Measurements from ENCODE around the gene SLC25A3.
"Not testable (repeated sequence)": the region's sequence is repeated elsewhere in the genome, so short reads cannot be mapped to it uniquely, and the experiment has no call there.

SLC25A3 gene

DNA sequence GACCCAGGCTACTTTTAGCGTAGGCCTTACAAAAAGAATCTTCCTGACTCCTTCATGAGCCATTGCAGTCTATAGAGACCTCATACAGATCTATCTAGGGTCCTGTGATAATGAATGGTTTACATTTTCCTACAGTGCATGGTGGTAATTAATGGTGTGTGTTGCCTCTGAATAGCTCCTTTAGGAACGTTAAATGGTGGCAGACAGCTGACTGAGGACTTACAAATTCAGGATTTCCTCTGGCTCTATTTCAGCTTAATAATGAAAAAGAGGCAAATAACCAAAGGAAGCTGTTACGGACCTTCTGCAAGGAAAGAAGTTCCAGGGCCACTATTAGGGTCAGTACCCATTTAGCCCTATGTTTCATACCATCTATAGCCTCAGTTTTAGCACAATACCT, 46.0 kb downstream of the SLC25A3 start:
- H3K36me3 ChIP-seq (ENCODE audit: control insufficient read depth, insufficient read depth, low read length) = no peaks in the 10 kb centered on the region
- no peak overlapping the region for H3K9ac ChIP-seq
- H3K9me3 ChIP-seq (ENCODE audit: control insufficient read depth, low read length) = no peaks in the 10 kb centered on the region
- no peak overlapping the region for H3K4me3 ChIP-seq (ENCODE audit: low read depth, low read length)
- H3K27ac ChIP-seq = no peak overlapping the region
- H3K79me2 ChIP-seq = peaks cover 2% of the 10 kb centered on the region
- H2AFZ ChIP-seq = no peak overlapping the region
- TF ChIP-seq, protein P1, sequence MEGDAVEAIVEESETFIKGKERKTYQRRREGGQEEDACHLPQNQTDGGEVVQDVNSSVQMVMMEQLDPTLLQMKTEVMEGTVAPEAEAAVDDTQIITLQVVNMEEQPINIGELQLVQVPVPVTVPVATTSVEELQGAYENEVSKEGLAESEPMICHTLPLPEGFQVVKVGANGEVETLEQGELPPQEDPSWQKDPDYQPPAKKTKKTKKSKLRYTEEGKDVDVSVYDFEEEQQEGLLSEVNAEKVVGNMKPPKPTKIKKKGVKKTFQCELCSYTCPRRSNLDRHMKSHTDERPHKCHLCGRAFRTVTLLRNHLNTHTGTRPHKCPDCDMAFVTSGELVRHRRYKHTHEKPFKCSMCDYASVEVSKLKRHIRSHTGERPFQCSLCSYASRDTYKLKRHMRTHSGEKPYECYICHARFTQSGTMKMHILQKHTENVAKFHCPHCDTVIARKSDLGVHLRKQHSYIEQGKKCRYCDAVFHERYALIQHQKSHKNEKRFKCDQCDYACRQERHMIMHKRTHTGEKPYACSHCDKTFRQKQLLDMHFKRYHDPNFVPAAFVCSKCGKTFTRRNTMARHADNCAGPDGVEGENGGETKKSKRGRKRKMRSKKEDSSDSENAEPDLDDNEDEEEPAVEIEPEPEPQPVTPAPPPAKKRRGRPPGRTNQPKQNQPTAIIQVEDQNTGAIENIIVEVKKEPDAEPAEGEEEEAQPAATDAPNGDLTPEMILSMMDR (IDR thresholded peaks at IDR 0.05) = no peak
- H3K4me1 ChIP-seq = no peaks in the 10 kb centered on the region
- no peak overlapping the region for H3K4me2 ChIP-seq (ENCODE audit: low read length)
- no peaks in the 10 kb centered on the region for H3K27me3 ChIP-seq (ENCODE audit: control insufficient read depth, insufficient read depth, low read length)

DNA sequence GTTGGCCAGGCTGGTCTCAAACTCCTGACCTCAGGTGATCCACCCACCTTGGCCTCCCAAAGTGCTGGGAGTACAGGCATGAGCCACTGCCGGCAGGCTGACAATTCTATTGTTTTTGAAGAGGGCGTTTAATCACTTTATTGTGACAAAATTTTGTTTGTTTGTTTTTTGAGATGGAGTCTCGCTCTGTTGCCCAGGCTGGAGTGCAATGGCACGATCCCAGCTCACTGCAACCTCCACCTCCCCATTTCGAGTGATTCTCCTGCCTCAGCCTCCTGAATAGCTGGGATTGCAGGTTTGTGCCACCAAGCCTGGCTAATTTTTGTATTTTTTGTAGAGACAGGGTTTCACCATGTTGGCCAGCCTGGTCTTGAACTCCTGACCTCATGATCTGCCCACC, 49.3 kb downstream of the SLC25A3 start:
- not testable (repeated sequence) for H3K4me2 ChIP-seq (ENCODE audit: low read length); H3K27ac ChIP-seq; H3K27me3 ChIP-seq (ENCODE audit: control insufficient read depth, insufficient read depth, low read length); H3K79me2 ChIP-seq; H3K36me3 ChIP-seq (ENCODE audit: control insufficient read depth, insufficient read depth, low read length); H3K4me3 ChIP-seq (ENCODE audit: low read depth, low read length); H2AFZ ChIP-seq; H3K9me3 ChIP-seq (ENCODE audit: control insufficient read depth, low read length); H3K4me1 ChIP-seq; H3K9ac ChIP-seq

DNA sequence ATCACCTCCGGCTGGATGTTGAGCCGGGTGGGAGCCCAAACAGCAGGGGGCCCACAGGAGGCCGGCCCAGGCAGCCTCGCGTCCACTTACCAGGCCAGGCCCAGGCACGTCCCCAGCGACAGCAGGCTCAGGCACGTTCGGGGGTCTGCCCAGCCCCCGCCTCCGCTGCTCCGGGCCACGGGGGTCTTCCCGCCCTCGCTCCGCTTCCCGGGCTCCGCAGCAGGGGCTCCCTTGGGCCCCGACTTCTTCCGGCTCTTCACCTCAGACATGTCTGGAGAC, 50.9 kb downstream of the SLC25A3 start:
- Histone ChIP-seq H3K4me2 (ENCODE audit: low read length) (peak overlapping the region; percentile 77), H3K4me1 (no peaks in the 10 kb centered on the region), H3K4me3 (ENCODE audit: low read depth, low read length) (peak overlapping the region; percentile 78), H3K36me3 (ENCODE audit: control insufficient read depth, insufficient read depth, low read length) (no peaks in the 10 kb centered on the region), H3K9me3 (ENCODE audit: control insufficient read depth, low read length) (no peaks in the 10 kb centered on the region), H2AFZ (peak overlapping the region; percentile 92), H3K9ac (no peak overlapping the region), H3K27me3 (ENCODE audit: control insufficient read depth, insufficient read depth, low read length) (no peaks in the 10 kb centered on the region), H3K27ac (peak overlapping the region; percentile 72), H3K79me2 (peaks cover 2% of the 10 kb centered on the region)
- TF ChIP-seq, protein P1 (IDR thresholded peaks at IDR 0.05) = peak; percentile 5

DNA sequence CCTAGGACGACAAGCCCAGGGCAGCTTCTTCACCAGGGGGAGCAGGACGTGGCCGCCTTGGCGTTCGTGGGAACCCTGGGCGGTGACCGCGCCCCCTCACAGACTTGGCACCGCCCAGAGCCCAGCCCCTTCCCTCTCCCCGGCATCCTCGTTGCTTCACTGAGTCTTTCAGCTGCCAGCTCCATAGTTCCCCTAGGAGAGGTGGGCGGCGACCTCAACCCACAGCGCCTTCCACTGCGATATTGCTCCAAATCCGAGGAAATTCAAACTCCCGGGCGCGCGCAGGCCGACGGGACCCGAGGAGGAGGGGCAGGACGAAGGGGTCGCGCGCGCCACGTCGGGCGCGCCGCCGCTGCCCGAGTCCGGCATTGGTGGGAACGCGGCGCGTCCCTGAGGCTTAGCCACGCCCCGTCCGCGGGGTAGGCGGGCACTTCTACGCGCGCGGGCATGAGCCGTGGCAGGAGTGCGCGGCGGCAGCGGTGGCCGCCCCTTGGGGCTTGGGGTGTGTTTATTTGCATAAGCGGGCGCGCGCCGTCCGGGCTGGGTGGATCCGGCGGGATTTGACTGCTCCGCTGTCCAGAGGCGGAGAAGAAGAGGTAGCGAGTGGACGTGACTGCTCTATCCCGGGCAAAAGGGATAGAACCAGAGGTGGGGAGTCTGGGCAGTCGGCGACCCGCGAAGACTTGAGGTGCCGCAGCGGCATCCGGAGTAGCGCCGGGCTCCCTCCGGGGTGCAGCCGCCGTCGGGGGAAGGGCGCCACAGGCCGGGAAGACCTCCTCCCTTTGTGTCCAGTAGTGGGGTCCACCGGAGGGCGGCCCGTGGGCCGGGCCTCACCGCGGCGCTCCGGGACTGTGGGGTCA, 51.5 kb downstream of the SLC25A3 start, which contains the start of the genes APAF1 and IKBIP:
Gene APAF1, plus strand, starts transcription at position 579 of the 860 bp plus-strand sequence. CDS start 3,070 bp downstream, outside the sequence.
Gene IKBIP, minus strand, starts transcription at position 77 of the 860 bp plus-strand sequence. CDS start 87 bp downstream, outside the sequence.
- Histone ChIP-seq H3K36me3 (ENCODE audit: control insufficient read depth, insufficient read depth, low read length) (no peaks in the 10 kb centered on the region), H3K9ac (peak within 1 kb of the TSS; percentile 7), H3K4me1 (no peaks in the 10 kb centered on the region), H3K79me2 (peaks cover 2% of the 10 kb centered on the region), H2AFZ (peak within 1 kb of the TSS; percentile 92), H3K9me3 (ENCODE audit: control insufficient read depth, low read length) (no peaks in the 10 kb centered on the region), H3K4me2 (ENCODE audit: low read length) (peak within 1 kb of the TSS; percentile 81), H3K27ac (peak within 1 kb of the TSS; percentile 72), H3K4me3 (ENCODE audit: low read depth, low read length) (peak within 1 kb of the TSS; percentile 78), H3K27me3 (ENCODE audit: control insufficient read depth, insufficient read depth, low read length) (no peaks in the 10 kb centered on the region)
- TF ChIP-seq, protein P1 (IDR thresholded peaks at IDR 0.05) = no peak

DNA sequence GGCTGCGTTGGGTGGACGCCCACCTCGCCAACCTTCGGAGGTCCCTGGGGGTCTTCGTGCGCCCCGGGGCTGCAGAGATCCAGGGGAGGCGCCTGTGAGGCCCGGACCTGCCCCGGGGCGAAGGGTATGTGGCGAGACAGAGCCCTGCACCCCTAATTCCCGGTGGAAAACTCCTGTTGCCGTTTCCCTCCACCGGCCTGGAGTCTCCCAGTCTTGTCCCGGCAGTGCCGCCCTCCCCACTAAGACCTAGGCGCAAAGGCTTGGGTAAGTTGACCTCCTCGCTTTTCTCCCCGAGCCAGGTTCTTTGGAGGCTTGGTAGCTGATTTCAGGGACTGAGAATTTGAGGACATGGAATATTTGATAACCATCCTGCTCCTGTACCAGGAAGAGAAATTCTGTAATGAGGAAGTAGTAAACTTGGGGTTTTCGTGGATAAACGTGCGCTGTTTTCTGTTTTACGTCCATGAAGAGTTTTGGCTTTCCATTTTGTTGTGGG, 52.1 kb downstream of the SLC25A3 start:
- Histone ChIP-seq H3K9me3 (ENCODE audit: control insufficient read depth, low read length) (no peaks in the 10 kb centered on the region), H3K27me3 (ENCODE audit: control insufficient read depth, insufficient read depth, low read length) (no peaks in the 10 kb centered on the region), H3K4me1 (no peaks in the 10 kb centered on the region), H3K79me2 (peaks cover 2% of the 10 kb centered on the region), H3K36me3 (ENCODE audit: control insufficient read depth, insufficient read depth, low read length) (no peaks in the 10 kb centered on the region), H3K4me2 (ENCODE audit: low read length) (peak overlapping the region; percentile 81), H3K9ac (peak overlapping the region; percentile 7), H3K27ac (peak overlapping the region; percentile 72), H2AFZ (peak overlapping the region; percentile 92), H3K4me3 (ENCODE audit: low read depth, low read length) (peak overlapping the region; percentile 78)
- TF ChIP-seq, protein P1 (IDR thresholded peaks at IDR 0.05) = no peak

Measured in parathyroid adenoma (tissue), 2 donors.